GM12864 (cell line): ENCODE results near the gene PCED1A.

ENCODE experiments used
- DNase-seq: peaks from one replicate; pipeline ENCODE4 v3.0.0-alpha.2; 2011; ENCODE audit warnings: low read depth
- H3K4me3 ChIP-seq: 2 replicates; pipeline ENCODE4 v1.5.1; 2011; ENCODE audit warnings: mild to moderate bottlenecking, low read depth, low read length, control low read depth
- CTCF ChIP-seq: IDR thresholded peaks from 2 replicates; pipeline ENCODE4 v1.5.1; 2011; ENCODE audit warnings: low read depth, mild to moderate bottlenecking, moderate library complexity, low read length, control low read depth, inconsistent platforms; ENCODE audit errors: missing control alignments

The PCED1A gene

DNA sequence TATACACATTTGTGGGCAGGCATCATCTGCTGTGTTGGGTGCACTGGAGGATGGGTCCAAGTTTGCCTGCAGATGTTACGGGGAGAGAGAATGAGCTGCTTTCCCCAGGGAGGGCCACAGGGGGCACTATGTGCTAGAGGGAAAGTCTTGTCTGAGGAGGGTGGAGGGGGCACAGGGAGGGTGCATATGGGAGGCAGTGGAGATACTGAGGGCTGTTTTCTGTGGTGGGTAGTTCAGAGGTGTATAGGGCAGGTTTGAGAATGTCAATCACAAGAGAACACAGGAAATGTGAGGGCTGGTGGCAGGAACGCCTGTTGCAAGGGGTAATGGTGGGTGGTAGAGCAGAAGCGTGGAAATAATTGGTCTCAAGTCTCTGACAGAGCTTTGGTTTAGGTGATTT, 25.2 kb upstream of the PCED1A start:
- DNase-seq: no peak
- no peak overlapping the region for H3K4me3 ChIP-seq
- no peak for TF ChIP-seq CTCF

DNA sequence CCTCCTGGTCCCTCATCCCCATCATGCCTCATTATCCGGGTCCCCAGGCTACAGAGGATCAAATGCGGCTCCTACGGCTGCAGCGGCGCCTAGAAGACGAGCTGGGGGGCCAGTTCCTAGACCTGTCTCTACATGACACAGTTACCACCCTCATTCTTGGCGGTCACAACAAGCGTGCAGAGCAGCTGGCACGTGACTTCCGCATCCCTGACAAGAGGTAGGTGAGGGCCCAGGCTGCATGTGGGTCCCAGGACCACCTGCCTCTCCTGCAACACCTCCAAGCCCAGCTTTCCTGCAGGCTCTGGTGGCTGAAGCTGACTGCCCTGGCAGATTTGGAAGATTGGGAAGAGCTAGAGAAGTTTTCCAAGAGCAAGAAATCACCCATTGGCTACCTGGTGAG, 24.6 kb upstream of the PCED1A start:
- TF ChIP-seq CTCF: no peak
- DNase-seq: no peak
- H3K4me3 ChIP-seq: no peak overlapping the region

DNA sequence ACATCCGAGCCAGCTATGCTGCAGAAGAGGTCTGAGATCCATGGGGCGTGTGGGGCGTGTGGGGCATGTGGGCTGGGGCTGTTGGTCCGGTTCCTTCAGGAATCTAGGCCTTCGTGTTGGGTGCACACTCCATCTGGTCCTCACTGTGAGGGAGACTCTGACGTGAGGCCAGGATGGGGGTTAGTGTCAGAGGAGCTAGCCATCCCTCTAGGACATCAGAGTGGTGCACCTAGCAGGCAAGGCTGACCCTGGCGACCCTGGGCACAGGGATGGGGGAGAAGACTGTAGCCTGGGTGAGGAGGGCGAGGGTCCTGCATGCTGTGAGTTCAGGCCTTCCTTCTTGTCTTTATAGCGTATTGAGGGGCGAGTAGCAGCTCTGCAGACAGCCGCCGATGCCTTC, 24.2 kb upstream of the PCED1A start:
- DNase-seq: no peak
- no peak for TF ChIP-seq CTCF
- H3K4me3 ChIP-seq: no peak overlapping the region

- DNase-seq: no peak
- no peak for TF ChIP-seq CTCF
- no peak overlapping the region for H3K4me3 ChIP-seq
Measured at GRCh38 chr20:2859330-2860121, 19.1 kb upstream of the PCED1A start.

DNA sequence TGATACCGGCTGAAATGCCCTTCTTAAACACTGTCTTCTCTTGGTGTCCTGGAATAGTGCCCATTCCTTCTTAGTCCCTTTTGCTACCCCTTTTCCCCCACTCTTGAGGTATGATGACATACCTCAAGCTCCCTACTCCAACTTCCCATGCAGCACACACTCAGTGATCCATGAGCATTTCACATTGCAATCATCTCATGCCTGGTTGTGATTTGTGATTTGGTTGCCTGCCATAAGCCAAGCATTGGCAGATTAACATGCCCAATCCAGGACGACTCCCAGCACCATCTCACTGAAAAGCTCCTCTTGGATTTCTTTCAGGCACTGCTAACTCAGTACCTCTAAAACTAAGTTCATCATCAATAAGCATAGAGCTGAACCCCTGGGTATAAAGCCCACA, 18.1 kb upstream of the PCED1A start:
- DNase-seq: no peak
- H3K4me3 ChIP-seq: no peak overlapping the region
- TF ChIP-seq CTCF: no peak

DNA sequence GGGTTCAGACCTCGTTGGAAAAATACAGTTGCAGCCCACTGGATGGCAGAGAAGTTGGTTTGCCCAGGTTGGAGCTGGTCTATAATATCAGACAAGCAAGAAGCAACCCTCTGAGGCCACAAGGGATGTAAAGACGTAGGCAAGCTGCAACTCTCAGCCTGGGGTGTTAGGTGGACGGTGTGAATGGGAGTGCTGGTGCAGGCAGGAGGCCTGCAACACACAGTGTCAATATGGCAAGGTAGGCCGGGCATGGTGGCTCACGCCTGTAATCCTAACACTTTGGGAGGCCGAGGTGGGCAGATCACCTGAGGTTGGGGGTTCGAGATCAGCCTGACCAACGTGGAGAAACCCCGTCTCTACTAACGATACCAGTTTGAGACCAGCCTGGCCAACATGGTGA, 10.6 kb upstream of the PCED1A start:
- no peak for TF ChIP-seq CTCF
- no peak for DNase-seq
- H3K4me3 ChIP-seq: no peak overlapping the region

- DNase-seq: no peak
- no peak overlapping the region for H3K4me3 ChIP-seq
- TF ChIP-seq CTCF: no peak
Measured at GRCh38 chr20:2849529-2849928, 9.1 kb upstream of the PCED1A start.
